Measurements from ENCODE around the gene LCN1.

The LCN1 gene

GRCh38 chr9:135487281-135488012 is 33.8 kb upstream of the LCN1 start:
- TF ChIP-seq CTCF (IDR thresholded peaks at IDR 0.05; ENCODE audit: insufficient read depth, low read length, poor library complexity, severe bottlenecking) (no peak), EZH2phosphoT487 (conservative IDR thresholded peaks at IDR 0.05; ENCODE audit: low read length) (no peak)
- no peak overlapping the region for H3K4me3 ChIP-seq (ENCODE audit: insufficient read depth, low read length, poor library complexity, severe bottlenecking)
- no peaks in the 10 kb centered on the region for H4K20me1 ChIP-seq (ENCODE audit: low read depth, low read length)
- no peaks in the 10 kb centered on the region for H3K27me3 ChIP-seq (ENCODE audit: low read length)
- H2AFZ ChIP-seq (ENCODE audit: low read depth, low read length, severe bottlenecking), result no peak overlapping the region
- H3K9me3 ChIP-seq (ENCODE audit: insufficient read depth, low read length), result no peaks in the 10 kb centered on the region
- no peaks in the 10 kb centered on the region for H3K9me2 ChIP-seq (replicated peaks; ENCODE audit: insufficient read depth, low read length)
- H3K9ac ChIP-seq (ENCODE audit: low read length), result no peak overlapping the region
- no peaks in the 10 kb centered on the region for H3K79me2 ChIP-seq (ENCODE audit: insufficient read depth, low read length)
- no peak overlapping the region for H3K27ac ChIP-seq (ENCODE audit: low read depth, low read length)
- H3K4me2 ChIP-seq (ENCODE audit: low read depth, low read length, poor library complexity, severe bottlenecking), result no peak overlapping the region
- no peaks in the 10 kb centered on the region for H3K36me3 ChIP-seq (ENCODE audit: low read length)
- no peaks in the 10 kb centered on the region for H3F3A ChIP-seq (ENCODE audit: insufficient read depth)

- Histone ChIP-seq H3K36me3 (ENCODE audit: low read length) (no peaks in the 10 kb centered on the region), H3K9me2 (replicated peaks; ENCODE audit: insufficient read depth, low read length) (no peaks in the 10 kb centered on the region), H3K27me3 (ENCODE audit: low read length) (no peaks in the 10 kb centered on the region), H3K4me2 (ENCODE audit: low read depth, low read length, poor library complexity, severe bottlenecking) (no peak overlapping the region), H3K79me2 (ENCODE audit: insufficient read depth, low read length) (no peaks in the 10 kb centered on the region), H3K27ac (ENCODE audit: low read depth, low read length) (no peak overlapping the region), H3K4me3 (ENCODE audit: insufficient read depth, low read length, poor library complexity, severe bottlenecking) (no peak overlapping the region), H3K9me3 (ENCODE audit: insufficient read depth, low read length) (no peaks in the 10 kb centered on the region), H3F3A (ENCODE audit: insufficient read depth) (no peaks in the 10 kb centered on the region), H4K20me1 (ENCODE audit: low read depth, low read length) (no peaks in the 10 kb centered on the region), H2AFZ (ENCODE audit: low read depth, low read length, severe bottlenecking) (no peak overlapping the region), H3K9ac (ENCODE audit: low read length) (no peak overlapping the region)
- TF ChIP-seq EZH2phosphoT487 (conservative IDR thresholded peaks at IDR 0.05; ENCODE audit: low read length), result no peak
- TF ChIP-seq CTCF (IDR thresholded peaks at IDR 0.05; ENCODE audit: insufficient read depth, low read length, poor library complexity, severe bottlenecking), result no peak
These were observed 33.3 kb upstream of the LCN1 start for GRCh38 chr9:135488013-135488330.

- Histone ChIP-seq H3K79me2 (ENCODE audit: insufficient read depth, low read length) (no peaks in the 10 kb centered on the region), H3F3A (ENCODE audit: insufficient read depth) (no peaks in the 10 kb centered on the region), H3K4me2 (ENCODE audit: low read depth, low read length, poor library complexity, severe bottlenecking) (no peak overlapping the region), H3K9me3 (ENCODE audit: insufficient read depth, low read length) (no peaks in the 10 kb centered on the region), H2AFZ (ENCODE audit: low read depth, low read length, severe bottlenecking) (no peak overlapping the region), H3K36me3 (ENCODE audit: low read length) (no peaks in the 10 kb centered on the region), H3K27me3 (ENCODE audit: low read length) (no peaks in the 10 kb centered on the region), H3K27ac (ENCODE audit: low read depth, low read length) (no peak overlapping the region), H3K9me2 (replicated peaks; ENCODE audit: insufficient read depth, low read length) (no peaks in the 10 kb centered on the region), H3K9ac (ENCODE audit: low read length) (no peak overlapping the region), H3K4me3 (ENCODE audit: insufficient read depth, low read length, poor library complexity, severe bottlenecking) (no peak overlapping the region), H4K20me1 (ENCODE audit: low read depth, low read length) (no peaks in the 10 kb centered on the region)
- no peak for TF ChIP-seq EZH2phosphoT487 (conservative IDR thresholded peaks at IDR 0.05; ENCODE audit: low read length)
These were observed 32.7 kb upstream of the LCN1 start for GRCh38 chr9:135488527-135488926.

- Histone ChIP-seq H3K9me3 (ENCODE audit: insufficient read depth, low read length) (no peaks in the 10 kb centered on the region), H4K20me1 (ENCODE audit: low read depth, low read length) (no peaks in the 10 kb centered on the region), H3K27ac (ENCODE audit: low read depth, low read length) (no peak overlapping the region), H3K4me2 (ENCODE audit: low read depth, low read length, poor library complexity, severe bottlenecking) (no peak overlapping the region), H3K79me2 (ENCODE audit: insufficient read depth, low read length) (no peaks in the 10 kb centered on the region), H3K4me3 (ENCODE audit: insufficient read depth, low read length, poor library complexity, severe bottlenecking) (no peak overlapping the region), H3K9ac (ENCODE audit: low read length) (no peak overlapping the region), H3K36me3 (ENCODE audit: low read length) (no peaks in the 10 kb centered on the region), H3K9me2 (replicated peaks; ENCODE audit: insufficient read depth, low read length) (no peaks in the 10 kb centered on the region), H3F3A (ENCODE audit: insufficient read depth) (no peaks in the 10 kb centered on the region), H3K27me3 (ENCODE audit: low read length) (no peaks in the 10 kb centered on the region), H2AFZ (ENCODE audit: low read depth, low read length, severe bottlenecking) (no peak overlapping the region)
- TF ChIP-seq CTCF (IDR thresholded peaks at IDR 0.05; ENCODE audit: insufficient read depth, low read length, poor library complexity, severe bottlenecking), result no peak
- TF ChIP-seq EZH2phosphoT487 (conservative IDR thresholded peaks at IDR 0.05; ENCODE audit: low read length), result no peak
These were observed 31.9 kb upstream of the LCN1 start for GRCh38 chr9:135489188-135489906.

All from SU-DHL-6 (cell line).